HG03175 (cell line): ENCODE results near the gene MRPS26.
"Not testable (repeated sequence)": the region's sequence is repeated elsewhere in the genome, so short reads cannot be mapped to it uniquely, and the experiment has no call there.

ENCODE experiments used
- ATAC-seq: cut with Tn5 transposase; IDR thresholded peaks from one replicate; pipeline ENCODE4 v1.9.1; 2021; ENCODE audit warnings: mild to moderate bottlenecking, moderate library complexity; ENCODE audit not compliant: unreplicated experiment

MRPS26 gene

GRCh38 chr20:3041854-3042409, 3.9 kb upstream of the MRPS26 start:
- ATAC-seq, result no peak

DNA sequence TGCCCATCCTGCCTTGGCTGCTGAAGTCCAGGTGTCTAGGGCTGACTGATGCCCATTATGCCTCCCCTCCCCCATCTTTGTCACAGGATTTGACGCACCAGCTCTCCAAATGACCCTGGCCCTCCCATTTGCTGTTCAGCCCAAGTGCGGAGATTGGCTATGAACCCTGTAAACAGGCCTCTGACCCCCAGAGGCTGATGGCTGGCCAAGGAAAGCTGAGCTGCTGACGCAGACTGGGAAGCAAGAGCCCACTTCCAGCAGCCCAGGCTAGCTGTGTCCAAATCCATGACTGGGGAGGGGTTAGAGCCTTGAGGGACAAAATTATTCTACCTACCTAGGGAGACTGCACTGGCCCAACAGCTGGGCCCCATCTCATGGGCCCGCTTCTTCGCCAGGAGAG, 3.2 kb upstream of the MRPS26 start:
- no peak for ATAC-seq

DNA sequence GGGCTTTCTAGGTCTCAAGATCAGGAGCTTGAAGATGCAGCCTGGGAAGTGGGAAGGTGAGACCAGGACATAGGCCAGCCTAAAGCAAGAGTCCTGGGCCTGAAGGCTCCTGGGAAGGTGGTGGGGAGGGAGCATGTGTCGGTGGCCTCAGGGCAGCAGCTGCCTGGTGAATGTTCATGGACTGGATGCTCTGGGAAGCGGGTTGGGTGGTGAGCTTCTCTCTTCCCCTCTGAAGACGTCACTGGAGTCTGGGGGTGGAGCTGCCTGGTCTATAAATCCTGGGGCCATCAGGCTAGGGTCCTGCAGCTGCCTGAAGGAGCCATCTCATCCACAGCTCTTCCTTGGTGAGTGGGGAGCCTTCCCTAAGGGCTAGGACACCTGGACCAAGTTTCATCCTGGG, 2.5 kb upstream of the MRPS26 start, which contains the start of gene GNRH2:
GNRH2 (plus strand) TSS at position 301 of the 400 bp plus-strand sequence. CDS start 793 bp downstream, outside the sequence.
- ATAC-seq, result no peak

GRCh38 chr20:3044336-3044965, 1.4 kb upstream of the MRPS26 start:
- no peak for ATAC-seq

DNA sequence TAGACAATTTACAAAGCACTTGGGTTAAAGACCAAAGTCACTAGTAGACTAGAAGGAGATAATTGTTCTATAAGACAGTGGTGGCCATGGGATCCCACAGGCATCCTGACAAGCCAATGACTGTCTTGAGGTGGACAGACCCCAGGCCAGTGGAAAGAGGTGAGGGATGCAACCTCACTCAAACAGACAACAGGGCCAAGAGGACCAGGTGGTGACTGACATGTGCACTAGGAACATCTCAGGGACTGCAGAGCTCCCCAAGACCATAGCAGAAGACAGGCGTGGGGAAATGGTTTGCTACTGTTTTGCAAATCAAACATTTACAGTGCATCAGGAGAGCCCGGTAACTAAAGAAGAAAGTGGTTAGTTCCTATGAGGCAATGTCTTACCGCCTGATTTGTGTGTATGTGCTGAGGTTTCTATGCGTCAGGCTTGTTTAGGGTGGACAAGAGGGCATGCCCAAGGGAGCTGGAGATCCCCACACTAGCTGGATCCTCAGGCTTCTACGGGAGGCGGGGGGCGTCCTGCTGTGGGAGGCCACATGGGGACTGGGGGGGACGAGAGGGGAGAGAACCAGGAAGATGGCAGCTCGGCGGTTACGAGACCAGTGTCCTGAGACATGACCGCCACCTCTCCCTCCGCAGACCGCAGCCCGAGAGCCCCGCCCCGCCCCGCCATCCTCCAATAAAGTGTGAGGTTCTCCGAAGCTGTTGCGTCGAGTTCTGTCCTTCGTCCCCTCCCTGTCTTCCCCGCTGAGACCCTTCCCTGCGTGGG, 623 bp upstream of the MRPS26 start:
- ATAC-seq, result peak; percentile 48

DNA sequence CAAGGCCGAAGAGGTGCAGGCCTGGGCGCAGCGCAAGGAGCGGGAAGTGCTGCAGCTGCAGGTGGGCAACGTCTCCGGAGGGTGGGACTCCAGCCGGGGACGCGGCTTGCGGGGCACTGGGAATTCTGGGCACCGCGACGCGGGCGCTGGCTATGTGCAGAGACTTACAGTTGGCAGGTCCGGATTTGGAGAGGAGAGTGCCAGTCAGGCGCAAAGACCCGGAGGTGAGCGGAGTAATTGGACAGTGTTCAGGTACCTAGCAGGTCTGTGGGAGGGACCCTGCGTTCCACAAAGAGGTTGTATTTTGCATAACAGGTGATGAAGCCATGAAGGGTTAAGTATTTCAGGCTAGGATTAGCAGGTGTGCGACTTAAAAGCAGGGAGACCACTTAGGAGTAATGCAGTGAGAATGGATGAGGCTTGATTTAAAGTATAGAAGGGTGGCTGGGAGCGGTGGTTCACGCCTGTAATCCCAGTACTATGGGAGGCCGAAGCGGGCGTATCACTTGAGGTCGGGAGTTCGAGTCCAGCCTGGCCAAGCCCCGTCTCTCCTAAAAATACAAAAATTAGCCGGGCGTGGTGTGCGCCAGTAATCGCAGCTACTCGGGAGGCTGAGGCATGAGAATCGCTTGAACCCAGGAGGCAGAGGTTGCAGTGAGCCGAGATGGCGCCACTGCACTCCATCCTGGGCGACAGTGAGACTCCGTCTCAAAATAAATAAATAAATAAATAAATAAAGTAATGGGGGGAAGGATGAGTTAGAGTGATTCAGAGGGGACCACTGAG, 1.0 kb downstream of the MRPS26 start:
- ATAC-seq, result no peak

DNA sequence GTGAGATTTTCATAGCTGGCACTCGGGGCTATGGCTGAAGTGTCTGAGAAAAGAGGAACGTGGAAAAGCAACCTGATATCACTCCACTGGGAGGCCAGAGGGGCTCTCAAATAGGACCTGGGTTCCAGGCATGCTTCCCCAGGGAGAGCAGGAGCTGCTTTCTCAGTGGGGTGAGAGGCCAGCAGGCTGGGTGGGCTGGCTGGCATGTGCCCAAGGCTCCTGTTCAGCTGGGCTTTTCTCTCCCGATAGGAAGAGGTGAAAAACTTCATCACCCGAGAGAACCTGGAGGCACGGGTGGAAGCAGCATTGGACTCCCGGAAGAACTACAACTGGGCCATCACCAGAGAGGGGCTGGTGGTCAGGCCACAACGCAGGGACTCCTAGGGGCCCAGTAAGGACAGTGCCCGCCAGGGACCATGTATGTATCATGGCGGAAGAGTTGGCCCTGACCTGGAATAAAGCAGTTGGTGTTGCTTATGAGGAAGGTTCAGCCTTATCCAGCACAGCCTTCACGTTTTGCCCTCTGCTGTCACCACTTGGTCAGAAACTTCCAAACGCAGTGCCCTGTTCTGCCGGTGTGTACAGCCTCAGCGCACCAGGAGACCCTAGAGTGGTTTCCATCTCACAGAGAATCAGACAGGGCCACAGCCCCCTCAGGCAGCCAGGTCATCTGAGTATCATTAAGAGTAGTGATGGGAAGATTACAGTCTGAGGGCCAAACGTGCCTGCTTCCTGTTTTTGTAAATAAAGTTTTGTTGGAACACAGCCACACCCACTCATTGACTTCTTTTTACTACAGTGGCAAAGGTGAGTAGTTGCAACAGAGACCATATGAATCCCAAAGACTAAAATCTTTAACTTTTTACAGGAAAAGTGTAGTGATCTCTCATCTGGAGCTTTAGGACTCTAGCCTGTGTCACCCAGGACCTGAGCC, 1.9 kb downstream of the MRPS26 start:
- ATAC-seq, result no peak

GRCh38 chr20:3051385-3052019, 5.7 kb downstream of the MRPS26 start:
- ATAC-seq, result no peak

DNA sequence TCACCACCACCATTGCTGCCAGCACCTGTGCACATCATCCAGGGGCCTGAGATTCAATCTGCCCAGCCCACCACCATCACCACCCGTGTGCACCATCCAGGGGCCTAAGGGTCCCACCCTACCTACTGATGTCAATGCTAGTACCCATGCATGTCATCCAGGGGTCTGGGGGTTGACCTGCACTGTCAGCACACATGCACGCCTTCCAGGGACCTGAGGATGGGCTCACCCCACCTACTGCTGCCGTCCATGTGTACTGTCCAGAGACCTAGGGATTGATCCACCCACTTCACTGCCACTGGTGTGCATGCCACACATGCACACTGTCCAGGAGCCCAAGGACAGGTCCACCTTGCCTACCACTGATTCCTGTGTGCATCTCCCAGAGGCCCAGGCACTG, 13.6 kb downstream of the MRPS26 start:
- ATAC-seq, result no peak

- ATAC-seq, result not testable (repeated sequence)
Observed at GRCh38 chr20:3064119-3064518, 18.3 kb downstream of the MRPS26 start.

- no peak for ATAC-seq
Observed at GRCh38 chr20:3067139-3068014, 21.5 kb downstream of the MRPS26 start.

- ATAC-seq, result no peak
Observed at GRCh38 chr20:3068075-3068474, 22.2 kb downstream of the MRPS26 start.

GRCh38 chr20:3068986-3069900, 23.4 kb downstream of the MRPS26 start:
- no peak for ATAC-seq

DNA sequence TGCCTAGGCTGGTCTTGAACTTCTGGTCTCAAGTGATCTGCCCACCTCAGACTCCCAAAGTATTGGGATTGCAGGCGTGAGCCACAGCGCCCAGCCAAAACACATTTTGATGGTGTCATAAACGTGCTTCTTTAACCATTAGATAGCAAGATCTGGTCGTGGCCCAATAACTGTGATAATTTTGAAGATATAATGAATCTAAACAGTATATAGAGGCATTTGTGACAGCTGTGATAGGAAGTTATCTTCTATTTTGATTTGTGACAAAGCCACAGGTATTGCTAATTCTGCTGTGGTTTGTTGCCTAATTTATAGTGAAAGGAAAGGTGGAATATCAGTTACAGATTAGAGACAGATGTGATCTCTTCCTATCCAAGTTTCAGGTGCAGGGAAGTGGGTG, 24.9 kb downstream of the MRPS26 start:
- no peak for ATAC-seq

DNA sequence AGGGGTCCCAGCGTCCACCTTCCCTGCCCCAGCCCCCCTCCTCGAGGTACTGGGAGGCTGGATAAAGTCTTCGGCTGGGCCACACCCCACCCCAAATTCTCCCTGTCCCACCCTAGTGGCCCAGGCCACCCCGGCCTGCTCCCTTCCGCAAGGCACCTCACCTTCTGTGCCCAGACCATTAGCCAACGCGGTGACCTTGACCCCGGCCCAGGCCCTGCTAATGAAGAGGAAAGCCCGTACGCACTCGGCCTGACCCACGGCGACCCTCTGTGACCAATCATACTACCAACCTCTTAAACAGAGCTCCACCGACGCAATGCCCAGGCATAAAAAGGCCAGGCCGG, 25.4 kb downstream of the MRPS26 start:
- ATAC-seq, result no peak

- no peak for ATAC-seq
Observed at GRCh38 chr20:3071610-3072529, 26.0 kb downstream of the MRPS26 start, which contains the start of gene OXT. TSS of gene OXT (plus strand) at chr20:3071620. CDS start at chr20:3071656, 36 bp downstream.
